Gastrocnemius medialis (tissue), 4 donors: ENCODE results near the gene GOLGA6A. TPM values are rescaled to one million over a fixed set of nuclear protein-coding genes. Genes with fewer than 3 reads are reported as not detected.

Experiments used
- ATAC-seq, 2 donors: fragments of 150-250 bp; one replicate each; pipeline ENCODE4 v1.9.1; 2016
- DNase-seq, 2 donors: peaks; one replicate each; pipeline ENCODE4 v3.0.0-alpha.2; 2019
- H3K27ac ChIP-seq, 4 donors: fragments of 200-600 bp; sonication (generic); 1 replicate in 1 of 4; 2 replicates in 3 of 4; pipeline ENCODE4 v1.5.1; 2016 to 2018; ENCODE audit warnings: mild to moderate bottlenecking in 2 of 4, moderate library complexity in 1 of 4
- H3K27me3 ChIP-seq, 3 donors: fragments of 200-600 bp; sonication (generic) in 2 of 3; 1 replicate in 1 of 3; 2 replicates in 2 of 3; pipeline versions ENCODE4 v1.5.1 to v1.6.0; 2016 to 2019; ENCODE audit warnings: mild to moderate bottlenecking in 1 of 3, moderate library complexity in 1 of 3
- H3K36me3 ChIP-seq, 2 donors: fragments of 200-600 bp; sonication (generic) in 1 of 2; one replicate each; pipeline ENCODE4 v1.5.1; 2017 to 2018
- H3K4me1 ChIP-seq, 2 donors: fragments of 200-600 bp; sonication (generic) in 1 of 2; one replicate each; pipeline ENCODE4 v1.5.1; 2016 to 2017; ENCODE audit warnings: mild to moderate bottlenecking in 2 of 2
- H3K4me3 ChIP-seq, 4 donors: fragments of 200-600 bp; sonication (generic) in 3 of 4; 1 replicate in 1 of 4; 2 replicates in 3 of 4; pipeline ENCODE4 v1.5.1; 2016 to 2019; ENCODE audit warnings: mild to moderate bottlenecking in 2 of 4
- H3K9me3 ChIP-seq, 3 donors: fragments of 200-600 bp; sonication (generic) in 2 of 3; 1 replicate in 1 of 3; 2 replicates in 2 of 3; pipeline ENCODE4 v1.5.1; 2016 to 2019
- POLR2A ChIP-seq, 2 donors: fragments of 450-650 bp; IDR thresholded peaks; one replicate each; pipeline ENCODE4 v1.6.1; 2017; ENCODE audit warnings: antibody characterized with exemption in 2 of 2, mild to moderate bottlenecking in 2 of 2, moderate library complexity in 2 of 2
- in situ Hi-C, 4 donors: fragments of 200-750 bp; cut with MboI; loops; one replicate each; pipeline versions ENCODE4 v1.15.0 to v1.8.0; 2017; ENCODE audit warnings: low sequenced_read_pairs in 4 of 4
- intact Hi-C: fragments of 100-400 bp; cut with DNase I; formaldehyde crosslinking; loops from one replicate; pipeline ENCODE4 v1.15.1; 2023; ENCODE audit warnings: low total_unique reads
- total RNA-seq, 4 donors: library from RNA; depleted of rRNA; stranded (reverse); fragments of >200 nt; gene quantifications; one replicate each; pipeline versions ENCODE4 v1.1.0 to v1.2.3, GENCODE V29; 2016
- TF ChIP-seq, protein P1 (sequence below), 5 experiments: fragments of 450-650 bp in 3 of 5; fragments of 200-600 bp in 2 of 5; sonication (generic) in 2 of 5; IDR thresholded peaks in 4 of 5; conservative IDR thresholded peaks in 1 of 5; 1 replicate in 4 of 5; 2 replicates in 1 of 5; pipeline ENCODE4 v1.5.1; 2016 to 2019; ENCODE audit warnings: antibody characterized with exemption in 5 of 5, mild to moderate bottlenecking in 3 of 5, moderate library complexity in 3 of 5

GOLGA6A gene
- total RNA-seq, 4 donors from 2014 or later = 0.10 to 0.83 TPM; not detected in 2

DNA sequence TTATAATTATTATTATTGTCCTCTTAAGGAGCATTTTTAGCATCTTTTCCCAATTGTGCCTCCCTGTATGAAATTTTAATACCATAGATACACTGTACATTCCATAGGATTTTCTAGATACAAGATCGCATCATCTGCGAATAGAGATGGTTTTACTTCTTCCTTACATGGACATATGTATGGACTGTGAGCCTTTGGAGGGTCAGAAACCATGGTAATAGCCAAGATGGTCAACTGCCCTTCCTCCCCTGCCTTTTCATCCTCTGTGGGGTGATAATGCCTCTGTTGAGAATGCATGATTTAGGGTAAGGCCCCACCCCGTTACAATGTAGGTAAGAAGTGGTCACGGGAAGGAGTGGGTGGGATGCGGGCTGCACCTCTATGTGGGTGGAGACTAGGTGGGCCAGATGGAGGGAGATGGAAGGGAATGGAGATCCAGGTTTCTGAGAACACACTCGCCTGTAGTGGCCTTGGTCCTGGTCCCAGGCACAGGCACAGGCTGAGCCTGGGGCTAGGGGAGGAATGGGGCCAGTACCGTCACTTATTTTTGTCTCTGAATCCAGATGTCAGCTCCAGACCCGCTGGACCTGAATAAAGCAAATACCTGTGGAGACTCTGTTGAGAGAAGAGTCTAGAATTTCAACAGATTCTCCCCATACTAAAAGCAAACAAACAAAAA, 31.7 kb downstream of the GOLGA6A start:
- Histone ChIP-seq H3K9me3 (no peaks in the 10 kb centered on the region), H3K36me3 (no peaks in the 10 kb centered on the region), H3K4me3 (no peak overlapping the region), H3K27ac (peak overlapping the region; percentile 64 to 70 (median 67)), H3K4me1 (peaks cover 11 to 19% of the 10 kb centered on the region in 2 donors), H3K27me3 (no peaks in the 10 kb centered on the region)
- DNase-seq (no peak), ATAC-seq (peak in 1 of 2 donors; percentile 16)
- TF ChIP-seq, protein P1, sequence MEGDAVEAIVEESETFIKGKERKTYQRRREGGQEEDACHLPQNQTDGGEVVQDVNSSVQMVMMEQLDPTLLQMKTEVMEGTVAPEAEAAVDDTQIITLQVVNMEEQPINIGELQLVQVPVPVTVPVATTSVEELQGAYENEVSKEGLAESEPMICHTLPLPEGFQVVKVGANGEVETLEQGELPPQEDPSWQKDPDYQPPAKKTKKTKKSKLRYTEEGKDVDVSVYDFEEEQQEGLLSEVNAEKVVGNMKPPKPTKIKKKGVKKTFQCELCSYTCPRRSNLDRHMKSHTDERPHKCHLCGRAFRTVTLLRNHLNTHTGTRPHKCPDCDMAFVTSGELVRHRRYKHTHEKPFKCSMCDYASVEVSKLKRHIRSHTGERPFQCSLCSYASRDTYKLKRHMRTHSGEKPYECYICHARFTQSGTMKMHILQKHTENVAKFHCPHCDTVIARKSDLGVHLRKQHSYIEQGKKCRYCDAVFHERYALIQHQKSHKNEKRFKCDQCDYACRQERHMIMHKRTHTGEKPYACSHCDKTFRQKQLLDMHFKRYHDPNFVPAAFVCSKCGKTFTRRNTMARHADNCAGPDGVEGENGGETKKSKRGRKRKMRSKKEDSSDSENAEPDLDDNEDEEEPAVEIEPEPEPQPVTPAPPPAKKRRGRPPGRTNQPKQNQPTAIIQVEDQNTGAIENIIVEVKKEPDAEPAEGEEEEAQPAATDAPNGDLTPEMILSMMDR (IDR thresholded peaks at IDR 0.05 in 4 of 5, conservative IDR thresholded peaks at IDR 0.05 in 1 of 5) = no peak
- no peak for TF ChIP-seq POLR2A (IDR thresholded peaks at IDR 0.05)
- intact Hi-C loops = loop anchor here (10.0 kb wide), 1 partner anchor 274 kb away; no protein-coding TSS in a partner anchor
- in situ Hi-C loops = loop anchor here in 2 of 4 donors (10.0 kb wide), 2 partner anchors 74 to 264 kb away; no protein-coding TSS in a partner anchor

DNA sequence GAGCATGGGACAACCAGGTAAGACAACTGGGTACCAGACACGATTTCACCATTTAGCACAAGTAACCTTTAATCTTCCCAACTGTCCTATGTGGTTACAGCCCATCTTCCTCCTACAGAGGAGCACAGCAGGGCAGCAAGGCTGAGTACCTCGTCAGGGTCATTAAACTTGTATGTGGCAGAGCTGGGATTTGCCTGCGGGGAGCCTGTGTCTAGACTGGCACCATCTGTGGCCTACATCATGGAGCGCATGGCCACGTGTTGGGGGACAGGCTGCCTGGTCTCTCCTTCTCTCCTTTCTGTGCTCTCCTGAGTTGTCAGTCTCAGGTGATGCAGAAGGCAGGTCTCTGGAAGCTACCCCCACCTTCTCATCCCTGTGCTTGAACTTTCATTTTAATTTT, 32.2 kb downstream of the GOLGA6A start:
- Histone ChIP-seq H3K27me3 (no peaks in the 10 kb centered on the region), H3K4me1 (peaks cover 11 to 19% of the 10 kb centered on the region in 2 donors), H3K9me3 (no peaks in the 10 kb centered on the region), H3K4me3 (no peak overlapping the region), H3K36me3 (no peaks in the 10 kb centered on the region), H3K27ac (peak overlapping the region in 3 of 4 donors; percentile 64 to 70 (median 69))
- no peak for DNase-seq
- no peak for ATAC-seq
- TF ChIP-seq, protein P1 (IDR thresholded peaks at IDR 0.05 in 4 of 5, conservative IDR thresholded peaks at IDR 0.05 in 1 of 5) = no peak
- no peak for TF ChIP-seq POLR2A (IDR thresholded peaks at IDR 0.05)
- intact Hi-C loops (loop anchor here (10.0 kb wide), 1 partner anchor 275 kb away; no protein-coding TSS in a partner anchor), in situ Hi-C loops (loop anchor here in 2 of 4 donors (10.0 kb wide), 2 partner anchors 75 to 265 kb away; no protein-coding TSS in a partner anchor)

DNA sequence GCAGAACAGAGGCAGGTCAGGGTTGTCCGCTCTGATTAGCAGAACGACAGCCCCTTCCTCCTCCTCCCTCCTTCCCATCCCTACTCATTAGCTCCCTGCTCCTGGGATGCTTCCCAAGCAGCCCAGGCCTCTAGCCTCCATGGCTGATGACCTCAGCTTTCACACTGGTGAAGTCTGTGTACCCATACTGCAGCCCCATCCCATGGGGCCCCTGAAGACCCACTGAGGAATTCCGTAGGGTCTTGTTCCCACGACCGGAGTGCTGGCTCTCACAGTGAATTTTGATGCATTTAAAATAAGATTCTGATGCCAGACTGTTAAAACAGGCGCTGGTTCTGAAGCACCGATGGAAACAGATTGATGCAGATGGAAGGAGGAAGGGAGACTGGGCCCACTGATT, 36.1 kb downstream of the GOLGA6A start:
- peaks cover 0 to 8% of the 10 kb centered on the region in 2 donors for H3K36me3 ChIP-seq
- H3K4me1 ChIP-seq = peaks cover 3 to 12% of the 10 kb centered on the region in 2 donors
- intact Hi-C loops (no loop called here), in situ Hi-C loops (loop anchor here in 1 of 4 donors (10.0 kb wide), 1 partner anchor 61 kb away; no protein-coding TSS in a partner anchor)
- DNase-seq = no peak
- no peak for ATAC-seq
- no peak overlapping the region for H3K4me3 ChIP-seq
- TF ChIP-seq, protein P1 (IDR thresholded peaks at IDR 0.05 in 4 of 5, conservative IDR thresholded peaks at IDR 0.05 in 1 of 5) = no peak
- no peak for TF ChIP-seq POLR2A (IDR thresholded peaks at IDR 0.05)
- no peaks in the 10 kb centered on the region for H3K9me3 ChIP-seq
- H3K27ac ChIP-seq = peak overlapping the region in 1 of 4 donors; percentile 21
- H3K27me3 ChIP-seq = no peaks in the 10 kb centered on the region

DNA sequence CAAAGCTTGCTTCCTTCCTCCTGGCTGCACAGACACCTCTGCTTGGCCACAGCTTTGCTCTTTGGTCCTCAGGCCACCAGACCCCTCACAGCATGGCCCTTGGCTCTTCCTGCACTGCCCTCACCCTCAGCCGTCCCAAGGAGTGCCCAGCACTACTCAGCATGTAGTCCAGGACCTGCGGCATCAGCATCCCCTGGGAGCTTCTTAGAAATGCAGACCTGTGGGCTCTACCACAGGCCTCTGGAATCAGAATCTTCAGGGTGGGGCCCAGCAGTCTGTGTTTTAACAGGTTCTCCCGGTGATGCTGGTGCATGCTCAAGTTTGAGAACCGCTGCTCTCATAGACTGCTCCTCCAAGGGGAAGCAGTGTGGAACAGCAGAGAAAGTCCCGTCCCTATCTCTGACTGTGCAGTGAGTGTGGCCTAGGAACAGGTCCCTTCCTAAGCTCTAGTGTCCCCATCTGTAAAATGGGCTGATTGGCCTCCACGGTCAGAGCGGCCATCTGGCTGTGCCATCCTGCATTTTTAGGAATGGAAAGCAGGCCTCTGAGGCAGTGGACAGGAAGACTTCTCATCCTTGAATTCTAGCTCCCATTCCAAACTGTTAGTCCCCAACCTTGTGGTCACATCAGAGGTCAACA, 36.6 kb downstream of the GOLGA6A start:
- DNase-seq (no peak), ATAC-seq (no peak)
- H3K9me3 ChIP-seq = no peaks in the 10 kb centered on the region
- no peak overlapping the region for H3K4me3 ChIP-seq
- in situ Hi-C loops (loop anchor here in 1 of 4 donors (10.0 kb wide), 1 partner anchor 61 kb away; no protein-coding TSS in a partner anchor), intact Hi-C loops (no loop called here)
- H3K4me1 ChIP-seq = peaks cover 6 to 13% of the 10 kb centered on the region in 2 donors
- no peak overlapping the region for H3K27ac ChIP-seq
- H3K27me3 ChIP-seq = no peaks in the 10 kb centered on the region
- H3K36me3 ChIP-seq = peaks cover 0 to 8% of the 10 kb centered on the region in 2 donors
- TF ChIP-seq POLR2A (IDR thresholded peaks at IDR 0.05) = no peak
- TF ChIP-seq, protein P1 (IDR thresholded peaks at IDR 0.05 in 4 of 5, conservative IDR thresholded peaks at IDR 0.05 in 1 of 5) = no peak
